ENCODE data around the gene FBXL22.

DNA sequence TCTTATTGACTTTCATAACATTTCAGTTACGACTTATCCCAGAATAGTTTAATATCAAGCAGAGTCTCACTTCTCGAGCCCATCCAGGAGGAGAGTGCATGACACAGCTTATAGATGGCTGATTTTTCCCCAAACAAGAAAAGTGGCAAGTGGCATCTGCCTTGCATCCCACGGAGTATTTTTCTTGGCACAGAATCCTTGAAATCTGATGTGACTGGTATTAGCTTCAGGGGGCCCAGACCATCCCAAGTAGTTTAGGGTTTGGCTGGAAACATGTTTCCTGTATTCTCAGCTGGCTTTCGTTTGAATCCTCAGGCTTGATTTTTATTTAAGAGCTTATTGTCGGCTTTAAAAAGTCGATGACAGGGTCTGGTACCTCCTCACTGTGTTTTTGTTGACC, 20.7 kb upstream of the FBXL22 start:
- no peak for TF ChIP-seq POLR2A (IDR thresholded peaks at IDR 0.05)
- TF ChIP-seq, protein P1, sequence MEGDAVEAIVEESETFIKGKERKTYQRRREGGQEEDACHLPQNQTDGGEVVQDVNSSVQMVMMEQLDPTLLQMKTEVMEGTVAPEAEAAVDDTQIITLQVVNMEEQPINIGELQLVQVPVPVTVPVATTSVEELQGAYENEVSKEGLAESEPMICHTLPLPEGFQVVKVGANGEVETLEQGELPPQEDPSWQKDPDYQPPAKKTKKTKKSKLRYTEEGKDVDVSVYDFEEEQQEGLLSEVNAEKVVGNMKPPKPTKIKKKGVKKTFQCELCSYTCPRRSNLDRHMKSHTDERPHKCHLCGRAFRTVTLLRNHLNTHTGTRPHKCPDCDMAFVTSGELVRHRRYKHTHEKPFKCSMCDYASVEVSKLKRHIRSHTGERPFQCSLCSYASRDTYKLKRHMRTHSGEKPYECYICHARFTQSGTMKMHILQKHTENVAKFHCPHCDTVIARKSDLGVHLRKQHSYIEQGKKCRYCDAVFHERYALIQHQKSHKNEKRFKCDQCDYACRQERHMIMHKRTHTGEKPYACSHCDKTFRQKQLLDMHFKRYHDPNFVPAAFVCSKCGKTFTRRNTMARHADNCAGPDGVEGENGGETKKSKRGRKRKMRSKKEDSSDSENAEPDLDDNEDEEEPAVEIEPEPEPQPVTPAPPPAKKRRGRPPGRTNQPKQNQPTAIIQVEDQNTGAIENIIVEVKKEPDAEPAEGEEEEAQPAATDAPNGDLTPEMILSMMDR (IDR thresholded peaks at IDR 0.05), result no peak
